DOHH2 (cell line): Measurements from ENCODE around the gene GABRG3.

Experiments used
- EZH2phosphoT487 ChIP-seq: fragments of 200-600 bp; sonication (generic); IDR thresholded peaks from 2 replicates; pipeline ENCODE4 v1.6.1; 2017; ENCODE audit warnings: borderline replicate concordance, mild to moderate bottlenecking, antibody characterized with exemption, low read length, moderate library complexity, mixed read lengths
- TF ChIP-seq, protein P1 (sequence below): fragments of 200-600 bp; sonication (generic); IDR thresholded peaks from one replicate; pipeline ENCODE4 v1.5.1; 2014; ENCODE audit warnings: antibody characterized with exemption, mild to moderate bottlenecking, low read depth, low read length; ENCODE audit not compliant: poor library complexity, severe bottlenecking

DNA sequence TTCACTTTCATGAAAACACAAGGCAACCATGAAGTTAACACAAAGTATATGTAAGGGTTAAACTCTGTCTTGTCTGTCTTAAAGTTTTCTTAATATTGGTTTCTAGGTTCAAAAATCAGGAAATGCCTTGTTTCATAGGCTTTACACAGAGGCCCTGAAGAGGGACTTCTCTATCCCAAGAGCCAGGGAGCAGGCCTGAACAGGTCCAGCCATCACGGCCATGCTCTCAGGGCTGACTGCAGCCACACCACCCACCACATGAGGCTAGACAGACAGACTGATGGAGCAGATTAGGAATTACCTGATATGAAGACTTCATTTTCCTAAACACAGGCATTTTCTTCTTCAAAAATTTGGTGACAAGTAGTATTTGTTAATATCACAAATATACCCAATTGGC is 502.9 kb downstream of the GABRG3 start:
- TF ChIP-seq, protein P1, sequence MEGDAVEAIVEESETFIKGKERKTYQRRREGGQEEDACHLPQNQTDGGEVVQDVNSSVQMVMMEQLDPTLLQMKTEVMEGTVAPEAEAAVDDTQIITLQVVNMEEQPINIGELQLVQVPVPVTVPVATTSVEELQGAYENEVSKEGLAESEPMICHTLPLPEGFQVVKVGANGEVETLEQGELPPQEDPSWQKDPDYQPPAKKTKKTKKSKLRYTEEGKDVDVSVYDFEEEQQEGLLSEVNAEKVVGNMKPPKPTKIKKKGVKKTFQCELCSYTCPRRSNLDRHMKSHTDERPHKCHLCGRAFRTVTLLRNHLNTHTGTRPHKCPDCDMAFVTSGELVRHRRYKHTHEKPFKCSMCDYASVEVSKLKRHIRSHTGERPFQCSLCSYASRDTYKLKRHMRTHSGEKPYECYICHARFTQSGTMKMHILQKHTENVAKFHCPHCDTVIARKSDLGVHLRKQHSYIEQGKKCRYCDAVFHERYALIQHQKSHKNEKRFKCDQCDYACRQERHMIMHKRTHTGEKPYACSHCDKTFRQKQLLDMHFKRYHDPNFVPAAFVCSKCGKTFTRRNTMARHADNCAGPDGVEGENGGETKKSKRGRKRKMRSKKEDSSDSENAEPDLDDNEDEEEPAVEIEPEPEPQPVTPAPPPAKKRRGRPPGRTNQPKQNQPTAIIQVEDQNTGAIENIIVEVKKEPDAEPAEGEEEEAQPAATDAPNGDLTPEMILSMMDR = no peak
- TF ChIP-seq EZH2phosphoT487 = no peak
